Cortex of kidney (tissue), 1 donor: ENCODE results near the gene DAPL1.

ENCODE experiments used
- DNase-seq: peaks from one replicate; lab custom pipeline; 2025; lab: John Stamatoyannopoulos, UW

The DAPL1 gene, protein sequence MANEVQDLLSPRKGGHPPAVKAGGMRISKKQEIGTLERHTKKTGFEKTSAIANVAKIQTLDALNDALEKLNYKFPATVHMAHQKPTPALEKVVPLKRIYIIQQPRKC

DNA sequence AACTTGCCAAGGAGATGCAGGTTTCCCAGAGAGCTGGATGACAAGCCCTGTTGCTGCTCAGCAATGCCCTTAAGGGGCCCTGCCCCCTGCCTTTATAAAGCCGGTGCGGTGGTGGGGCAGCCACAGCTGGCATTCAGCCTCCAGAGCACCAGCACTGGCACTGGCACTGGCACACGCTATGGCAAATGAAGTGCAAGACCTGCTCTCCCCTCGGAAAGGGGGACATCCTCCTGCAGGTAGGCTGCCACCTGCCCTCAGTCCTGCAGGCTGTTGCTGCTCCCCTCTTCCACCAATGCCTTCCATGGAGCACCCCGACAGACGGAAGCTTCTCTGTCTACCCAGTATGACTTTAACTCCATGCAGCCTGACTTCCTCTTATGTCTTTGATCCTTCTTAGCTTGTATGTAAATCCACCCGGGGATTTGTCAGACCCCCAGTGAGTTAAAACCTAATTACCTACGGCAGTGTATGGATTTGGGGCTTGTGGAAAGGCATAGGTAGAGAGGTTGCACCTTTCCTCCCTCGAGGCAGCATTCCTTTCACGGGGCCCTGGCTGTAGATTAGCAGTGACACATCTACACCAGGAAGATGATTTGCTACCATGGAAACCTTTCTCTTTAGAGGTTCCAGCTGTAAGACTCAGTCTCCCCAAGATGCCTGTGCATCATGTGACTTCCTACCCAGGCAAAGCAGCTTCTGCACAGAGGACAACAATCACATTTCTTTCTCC, at the start of gene DAPL1:
TSS of gene DAPL1 (plus strand) at position 123 of the 730 bp plus-strand sequence. CDS start at position 179, 56 bp downstream.
- DNase-seq, result no peak

DNA sequence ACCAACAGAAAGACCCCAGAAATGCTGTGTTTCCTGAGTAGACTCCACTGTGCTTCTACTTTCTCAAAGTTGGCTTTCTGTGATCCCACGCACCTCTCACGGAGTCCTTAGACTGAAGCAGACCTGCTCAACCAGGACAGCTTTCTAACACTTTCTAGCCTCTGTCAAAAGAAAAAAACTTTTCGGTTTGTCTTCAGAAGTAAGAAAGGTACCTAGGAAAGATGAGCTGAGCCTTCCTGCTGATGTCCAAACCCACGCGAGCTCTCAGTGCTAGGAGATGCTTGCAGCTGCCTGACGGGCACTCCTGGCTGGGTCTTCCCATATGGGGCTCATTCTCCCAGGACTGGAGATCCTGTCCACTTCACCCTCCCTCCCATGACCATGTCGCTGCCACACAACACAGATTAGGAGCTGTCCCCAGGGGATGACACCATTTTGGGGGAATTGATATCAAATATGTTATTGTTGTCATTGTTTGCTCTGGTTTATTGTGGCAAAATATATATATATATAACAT, 49.2 kb upstream of the DAPL1 start:
- DNase-seq, result no peak

DNA sequence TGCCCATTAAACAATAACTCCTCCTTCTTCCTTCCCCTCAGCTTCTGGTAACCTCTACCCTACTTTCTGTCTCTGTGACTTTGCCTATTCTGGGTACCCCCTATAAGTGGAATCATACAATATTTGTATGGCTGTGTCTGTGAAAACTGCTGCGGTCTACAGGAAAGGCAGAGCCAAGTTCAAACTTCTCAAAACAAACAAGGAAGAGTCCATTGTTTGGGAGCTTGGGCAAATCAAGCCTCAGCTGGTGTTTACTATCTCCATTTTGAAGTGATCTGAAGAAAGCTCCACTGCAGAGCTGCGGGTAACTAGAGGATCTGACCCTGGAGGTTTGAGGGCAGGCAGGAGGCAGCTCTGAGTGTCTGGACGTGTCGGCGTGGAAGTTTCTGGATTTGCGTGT, 48.6 kb upstream of the DAPL1 start:
- DNase-seq, result no peak

DNA sequence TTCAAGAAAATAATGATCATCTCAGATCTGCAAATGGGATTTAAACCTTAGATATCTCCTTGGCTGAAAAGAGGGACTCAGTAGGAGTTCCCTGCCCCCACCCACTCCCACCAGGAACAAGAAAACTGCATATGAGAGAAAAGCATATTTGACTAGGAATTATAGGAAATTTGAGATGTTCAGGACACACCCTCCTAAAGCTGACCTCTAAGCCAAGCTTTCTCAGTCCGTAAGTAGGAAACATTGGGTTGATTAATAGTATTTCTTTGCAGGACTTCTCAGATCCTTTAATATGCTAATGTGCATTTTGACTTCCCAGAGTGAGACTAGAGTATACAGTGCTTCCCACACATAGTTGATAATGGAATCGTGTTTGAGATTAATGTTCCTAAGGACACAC, 47.8 kb upstream of the DAPL1 start:
- no peak for DNase-seq

DNA sequence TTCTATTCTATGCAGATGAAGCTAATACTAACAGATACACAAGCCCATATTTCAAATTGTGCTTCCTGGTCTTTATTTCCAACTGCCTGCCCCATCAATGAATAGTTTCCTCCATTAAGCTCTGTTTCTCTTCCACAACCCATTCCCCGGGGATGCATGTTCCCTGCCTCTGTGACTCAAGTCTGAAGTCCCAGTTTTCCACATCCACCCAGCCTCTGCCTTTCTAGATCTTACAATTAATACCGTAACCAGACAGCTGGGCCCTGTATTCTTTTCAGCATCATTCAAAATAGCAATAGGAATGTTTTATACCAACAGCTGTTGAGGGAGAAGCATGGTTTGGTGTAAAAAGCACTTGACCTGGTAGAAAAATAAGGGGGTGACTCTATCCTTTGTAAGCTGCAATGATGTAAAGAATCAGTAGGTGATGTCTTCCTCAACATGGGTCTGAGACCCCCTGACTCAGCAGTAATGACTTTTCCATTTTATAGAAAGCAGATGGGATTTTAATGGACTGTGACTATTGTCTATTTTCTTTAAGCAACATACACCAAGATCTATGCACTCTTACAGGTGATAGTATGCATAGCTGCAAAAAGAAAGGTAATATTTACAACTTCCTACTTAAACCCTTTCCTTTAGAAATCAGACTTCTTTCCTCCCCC, 46.1 kb upstream of the DAPL1 start:
- no peak for DNase-seq

DNA sequence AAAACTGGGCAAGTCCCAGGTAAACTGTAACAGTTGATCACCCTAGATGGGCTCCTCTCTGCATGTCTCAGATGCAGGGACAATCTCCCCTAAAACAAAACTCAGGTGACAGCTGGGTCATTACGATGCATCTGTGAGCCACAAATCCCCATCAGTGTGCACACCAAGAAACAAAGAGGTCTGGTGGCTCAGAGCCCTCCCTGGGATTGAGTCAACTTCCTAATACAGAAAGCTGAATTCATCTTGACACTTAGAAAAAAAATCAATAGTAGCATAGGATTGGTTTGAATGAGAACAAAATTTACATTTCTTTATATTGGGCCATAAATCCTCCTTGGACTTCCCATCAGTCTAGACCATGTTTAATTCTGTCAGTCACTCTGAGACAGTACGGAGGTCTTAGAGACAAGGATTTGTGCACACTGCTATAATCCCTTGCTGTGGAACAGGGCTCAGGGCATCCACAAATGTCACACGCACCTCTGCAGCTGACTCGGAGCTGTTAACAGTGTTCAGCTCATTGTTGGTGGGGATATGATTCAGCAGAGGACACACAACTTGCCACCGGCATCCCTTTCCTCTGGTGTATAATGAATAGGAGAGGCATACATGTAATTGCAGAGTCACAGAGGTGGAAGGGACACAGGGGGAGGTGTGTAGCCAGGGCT, 44.5 kb upstream of the DAPL1 start:
- no peak for DNase-seq

DNA sequence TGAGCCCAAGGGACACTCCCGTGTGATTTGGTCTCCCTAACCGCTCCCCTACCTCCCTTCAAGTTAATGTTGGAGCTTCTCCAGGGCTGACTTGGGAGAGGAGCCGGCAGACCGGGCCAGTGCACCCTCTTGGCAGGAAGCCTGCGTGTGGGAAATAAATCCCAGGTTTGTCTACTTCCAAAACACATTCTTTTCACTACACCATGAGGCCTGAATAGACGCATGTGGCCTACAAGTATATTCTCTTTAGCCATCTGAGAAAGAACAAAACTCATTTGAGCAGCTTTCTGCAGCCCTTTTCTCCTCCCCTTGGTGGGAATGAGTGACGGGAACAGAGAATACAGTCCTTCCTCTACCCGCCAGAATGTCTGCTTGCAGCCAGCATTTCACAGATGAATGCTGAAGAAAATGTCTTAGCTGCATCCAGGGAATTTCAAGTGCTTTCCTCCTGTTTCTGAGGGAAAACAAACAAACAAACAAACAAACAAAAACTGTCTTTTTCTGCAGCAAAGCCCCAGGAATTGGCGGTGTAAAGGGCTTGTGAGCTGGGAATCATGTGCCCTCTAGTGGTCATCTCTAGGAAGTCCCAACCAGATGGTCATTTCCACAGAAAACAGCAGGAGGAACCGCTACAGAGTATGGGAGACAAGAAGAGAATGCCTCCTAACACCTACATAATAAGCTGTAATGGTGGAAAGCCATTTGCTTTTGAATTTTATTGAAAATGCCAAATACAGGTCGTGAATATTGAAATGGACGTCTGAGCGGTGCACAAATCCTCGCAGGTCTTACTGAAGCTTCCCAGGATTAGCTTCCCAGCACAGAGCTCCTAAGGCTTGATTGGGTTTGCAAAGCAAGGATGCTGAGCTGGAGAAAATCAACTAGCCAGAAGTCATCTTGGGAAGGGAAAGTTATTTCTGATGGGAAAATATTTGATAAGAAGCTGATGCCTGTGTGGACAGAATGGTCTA, 41.2 kb upstream of the DAPL1 start:
- no peak for DNase-seq

DNA sequence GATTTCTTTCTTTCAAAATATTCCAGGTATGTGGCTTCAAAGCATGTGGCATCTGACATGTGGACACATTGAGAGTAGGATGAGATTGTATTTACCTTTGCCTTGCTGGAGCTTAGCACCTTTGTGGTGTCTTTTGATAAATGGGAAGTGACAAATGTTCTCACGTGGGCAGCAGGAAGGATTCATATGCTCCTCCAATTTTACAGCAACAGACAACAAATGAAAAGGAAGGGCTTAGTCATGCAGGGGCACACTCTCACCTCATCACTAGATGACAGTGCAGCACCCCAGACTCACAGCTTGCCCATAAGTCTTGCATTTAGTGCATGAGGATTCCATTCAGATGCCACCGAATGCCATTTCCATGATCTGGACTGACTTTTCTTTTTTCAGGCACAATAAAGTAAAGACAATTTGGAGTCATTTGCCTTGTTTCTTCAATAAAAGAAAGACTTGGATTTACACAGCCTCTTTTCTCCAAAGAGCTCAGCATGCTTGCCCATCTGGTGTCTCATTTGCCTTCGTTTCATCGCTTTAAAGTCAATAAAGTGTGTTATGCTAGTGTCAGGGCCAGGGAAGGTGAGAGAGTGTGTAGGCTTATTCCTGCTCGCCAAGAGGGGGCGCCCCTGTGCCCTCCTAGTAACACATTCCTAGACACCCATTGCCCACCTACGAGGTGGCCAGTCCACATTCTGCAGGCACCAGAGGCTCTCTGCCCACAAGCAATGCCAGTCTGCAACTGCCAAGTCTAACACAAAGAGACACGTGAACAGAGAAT, 39.6 kb upstream of the DAPL1 start:
- no peak for DNase-seq

DNA sequence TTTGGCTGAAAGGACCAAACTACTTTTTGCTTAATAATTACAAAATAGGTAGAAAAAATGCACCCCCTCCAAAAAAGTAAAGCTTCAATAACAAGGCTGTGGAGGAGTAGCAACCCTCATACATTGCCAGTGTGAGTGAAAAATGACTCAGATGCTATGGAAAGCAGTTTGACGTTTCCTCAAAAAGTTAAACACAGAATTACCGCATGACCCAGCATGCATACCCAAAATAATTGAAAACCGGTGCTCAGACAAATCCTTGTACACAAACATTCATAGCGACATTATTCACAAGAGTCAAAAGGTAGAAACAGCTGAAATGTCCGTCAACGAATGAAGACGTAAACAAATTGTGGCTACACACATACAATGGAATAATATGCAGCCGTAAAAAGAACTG, 38.8 kb upstream of the DAPL1 start:
- DNase-seq, result no peak

DNA sequence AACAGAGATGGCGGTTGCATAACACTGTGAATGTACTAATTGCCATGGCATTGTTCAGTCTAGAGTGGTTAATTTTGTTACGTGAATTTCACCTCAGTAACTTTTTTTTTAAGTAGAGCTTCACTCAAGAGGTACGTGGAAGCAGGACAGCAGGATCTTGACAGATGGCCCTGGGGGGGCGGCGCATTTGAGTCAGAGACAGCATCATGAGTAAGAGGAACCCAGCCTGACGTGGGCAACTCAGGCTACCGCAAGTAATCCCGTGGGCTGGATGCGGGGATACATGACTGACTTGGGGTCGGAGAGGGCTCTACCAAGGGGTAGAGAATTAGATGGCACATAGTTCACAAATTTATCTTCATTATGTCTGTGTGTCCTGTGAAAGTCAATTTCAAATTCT, 38.1 kb upstream of the DAPL1 start:
- DNase-seq, result no peak

DNA sequence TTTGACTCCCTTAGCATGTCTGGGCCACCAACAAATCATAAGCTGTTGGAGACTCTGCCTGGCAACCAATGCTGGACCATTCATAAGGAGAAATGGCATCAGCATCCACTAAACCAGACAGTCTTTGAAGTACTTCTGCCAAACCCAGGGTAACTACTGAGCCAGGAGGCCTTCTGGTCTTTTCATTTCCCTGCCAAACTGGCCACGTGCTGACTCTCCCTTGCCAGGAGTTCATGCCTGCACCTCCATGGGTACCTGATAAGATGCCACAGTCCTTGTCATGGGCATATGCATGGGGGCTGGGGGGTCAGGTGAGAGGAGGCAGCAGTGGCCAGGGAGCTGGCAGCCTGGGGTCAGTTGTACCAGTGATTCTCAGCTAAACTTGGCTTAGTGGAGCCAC, 34.2 kb upstream of the DAPL1 start:
- no peak for DNase-seq

DNA sequence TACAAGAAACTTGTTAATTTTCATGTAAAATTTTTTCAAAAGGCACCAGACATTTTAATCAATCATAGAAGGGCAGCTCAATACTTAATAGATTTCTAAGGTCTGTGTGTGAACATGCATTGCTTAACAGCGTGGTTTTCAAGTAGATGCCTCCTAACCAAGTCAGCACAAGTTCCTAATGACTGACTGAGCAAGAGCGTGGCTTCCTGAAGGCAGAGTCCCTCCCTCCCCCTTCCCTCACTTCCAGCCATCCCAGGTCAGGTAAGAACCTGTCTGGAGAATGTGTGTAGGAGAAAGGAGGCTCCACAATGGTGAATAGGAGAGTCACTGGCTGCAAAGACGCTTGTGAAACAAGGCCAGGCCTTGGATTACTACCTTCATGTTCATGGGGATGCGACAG, 33.5 kb upstream of the DAPL1 start:
- DNase-seq, result no peak

DNA sequence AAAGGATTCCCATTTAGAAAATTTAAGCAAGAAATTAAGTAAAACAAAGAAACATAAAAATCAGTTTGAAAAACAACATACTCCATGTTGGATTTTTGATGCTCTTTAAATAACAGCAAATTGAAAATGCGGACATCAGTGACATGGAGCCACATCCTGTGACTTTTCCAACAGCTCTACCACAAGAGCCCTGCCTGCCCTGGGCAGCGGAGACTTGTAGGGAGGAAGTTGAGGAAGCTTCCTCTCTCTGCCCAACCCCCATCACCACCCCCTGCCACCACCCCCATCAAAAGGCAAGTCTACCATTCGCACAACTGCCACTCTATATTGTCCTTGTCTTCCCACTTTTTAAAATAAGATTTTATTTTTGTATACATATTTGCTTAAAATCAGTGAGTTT, 32.8 kb upstream of the DAPL1 start:
- DNase-seq, result no peak

DNA sequence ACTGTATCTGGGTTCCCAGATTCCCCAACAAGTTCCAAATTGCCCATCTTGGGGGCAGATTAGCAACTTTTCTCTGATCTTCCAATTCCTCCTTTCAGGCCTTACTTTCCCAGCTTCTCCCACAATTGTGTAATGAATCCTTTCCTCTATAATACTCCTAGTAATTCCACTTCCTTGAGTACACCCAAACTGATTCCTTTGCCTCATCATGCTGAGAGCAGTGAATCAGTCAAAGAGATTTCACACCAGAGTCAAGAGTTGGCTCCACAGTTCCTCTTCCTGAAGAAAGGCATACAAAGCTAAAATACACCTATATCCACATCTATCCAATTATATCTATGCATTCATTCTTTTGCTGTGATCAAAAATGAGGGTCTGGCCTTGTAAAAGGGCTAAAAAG, 28.6 kb upstream of the DAPL1 start:
- no peak for DNase-seq

DNA sequence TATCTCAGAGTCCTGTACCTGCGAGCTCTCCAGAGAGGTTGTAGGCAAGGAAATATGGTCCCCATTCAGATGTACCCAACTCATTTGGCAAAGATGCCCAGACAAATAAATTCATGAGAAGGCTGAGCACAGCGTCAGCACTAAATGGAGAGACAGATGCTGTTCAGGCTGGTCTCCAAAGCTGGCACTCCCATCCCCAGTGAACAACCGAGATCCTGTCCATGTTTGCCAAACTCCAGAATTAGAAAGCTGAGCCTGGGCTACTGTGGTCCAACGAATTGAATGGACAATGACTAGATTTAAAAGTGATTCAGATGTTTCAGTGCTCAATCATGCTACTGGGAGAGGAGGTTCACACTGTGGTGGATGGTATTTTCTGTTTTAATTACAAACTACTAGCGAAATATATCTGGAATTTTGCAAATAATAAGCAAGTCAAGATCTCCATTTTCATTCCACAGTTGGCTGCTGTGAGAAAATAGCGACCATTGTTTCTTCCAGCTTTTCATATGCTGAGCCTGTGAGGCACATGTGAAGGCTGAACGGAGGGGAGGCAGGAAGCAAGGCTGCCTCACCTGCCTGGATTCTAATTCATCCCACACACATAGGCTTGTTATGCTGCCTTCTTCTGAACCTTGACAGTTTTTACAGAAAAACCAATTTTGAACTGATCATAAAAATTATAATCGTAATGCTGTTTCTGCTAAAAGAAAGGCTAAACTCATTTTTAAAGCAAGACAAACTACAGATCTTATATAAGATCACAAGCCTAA, 22.6 kb upstream of the DAPL1 start:
- DNase-seq, result no peak

DNA sequence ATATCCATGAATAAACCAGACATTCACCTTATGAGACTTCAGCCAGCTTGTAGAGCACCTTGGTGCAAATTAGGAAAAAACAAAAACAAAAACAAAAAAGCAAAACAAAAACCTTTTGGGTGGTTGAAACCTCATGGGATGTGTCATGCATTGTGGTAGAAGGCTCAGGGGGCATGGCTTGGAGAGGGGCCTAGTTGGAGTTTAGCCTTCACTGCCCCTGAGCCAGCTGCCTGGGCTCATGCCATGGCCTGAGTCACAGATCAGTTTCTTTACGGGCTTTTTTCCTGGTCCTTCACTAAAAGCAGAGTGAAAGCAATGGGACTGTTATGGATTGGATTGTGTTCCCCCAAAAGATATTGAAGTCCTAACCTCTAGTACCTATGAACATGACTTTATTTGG, 22.0 kb upstream of the DAPL1 start:
- DNase-seq, result no peak

DNA sequence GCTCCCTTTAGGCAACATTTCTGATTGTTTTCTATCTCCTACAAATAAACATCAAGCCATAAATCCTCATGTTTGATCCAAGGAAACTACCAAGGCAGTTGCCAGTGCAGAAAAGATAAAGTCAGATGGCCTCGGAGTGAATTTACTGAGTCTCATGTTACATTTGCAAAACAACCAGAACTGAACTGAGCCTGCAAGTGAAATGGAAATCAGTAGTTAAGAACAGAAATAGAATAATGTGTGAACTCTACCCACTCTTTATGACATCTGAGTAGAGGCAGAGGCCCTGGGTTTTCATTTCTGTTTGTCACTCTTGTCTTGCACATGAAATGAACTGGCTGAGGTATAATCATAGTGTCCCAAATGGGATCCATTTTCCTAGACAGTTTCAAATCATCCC, 20.4 kb upstream of the DAPL1 start:
- DNase-seq, result no peak

DNA sequence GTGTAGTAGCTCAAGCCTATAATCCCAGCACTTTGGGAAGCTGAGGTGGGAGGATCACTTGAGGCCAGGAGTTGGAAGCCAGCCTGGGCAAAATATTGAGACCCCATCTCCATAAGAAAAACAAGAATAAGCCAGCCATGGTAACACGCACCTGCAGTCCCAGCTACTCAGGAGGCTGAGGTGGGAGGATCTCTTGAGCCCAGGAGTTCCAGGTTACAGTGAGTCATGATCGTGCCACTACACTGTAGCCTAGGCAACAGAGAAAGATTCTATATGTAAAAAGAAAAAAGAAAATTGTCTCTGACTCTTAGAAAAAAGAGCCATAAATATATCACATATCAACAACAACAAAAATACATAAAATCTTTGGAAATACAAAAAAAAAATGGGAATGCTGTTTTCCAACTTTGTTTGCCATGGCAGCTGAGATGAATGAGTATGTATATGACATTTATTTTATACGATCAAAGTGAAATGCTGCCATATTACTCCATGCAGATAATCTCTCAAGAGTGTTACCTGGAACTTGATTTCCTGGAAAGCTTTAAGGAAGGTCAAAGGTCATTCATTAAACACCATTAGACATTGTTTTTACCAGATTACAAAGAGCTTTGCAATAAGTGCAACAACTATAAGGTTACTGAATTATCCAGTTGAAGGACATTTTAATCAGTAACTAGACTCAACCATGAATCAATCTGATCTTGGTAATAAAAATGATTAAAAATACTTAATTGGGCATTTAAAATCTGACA, 19.7 kb upstream of the DAPL1 start:
- no peak for DNase-seq

DNA sequence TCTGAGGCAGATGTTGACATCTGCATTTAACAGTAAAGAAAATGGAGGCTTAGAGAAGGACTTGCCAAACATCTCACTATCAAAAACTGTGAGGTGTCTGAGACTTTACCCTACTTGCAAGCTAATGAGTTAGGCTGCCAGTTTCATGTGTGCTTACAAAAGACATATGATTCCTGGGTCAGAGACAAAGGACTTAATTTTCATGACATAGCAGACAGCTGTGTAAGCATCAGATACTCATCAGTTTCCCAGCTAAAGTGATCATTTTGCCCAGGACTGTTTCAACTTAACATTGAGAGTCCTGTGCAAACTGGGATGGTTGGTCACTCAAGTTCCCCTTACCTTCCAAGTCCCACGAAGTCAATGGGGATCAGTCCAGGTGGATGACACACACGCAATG, 18.9 kb upstream of the DAPL1 start:
- DNase-seq, result no peak
